ENCODE data around the gene MAD2L2. TPM values are rescaled to one million over a fixed set of nuclear protein-coding genes. Genes with fewer than 3 reads are reported as not detected.

The MAD2L2 gene
- total RNA-seq, 1 experiment from 2014 or later = 283 TPM

DNA sequence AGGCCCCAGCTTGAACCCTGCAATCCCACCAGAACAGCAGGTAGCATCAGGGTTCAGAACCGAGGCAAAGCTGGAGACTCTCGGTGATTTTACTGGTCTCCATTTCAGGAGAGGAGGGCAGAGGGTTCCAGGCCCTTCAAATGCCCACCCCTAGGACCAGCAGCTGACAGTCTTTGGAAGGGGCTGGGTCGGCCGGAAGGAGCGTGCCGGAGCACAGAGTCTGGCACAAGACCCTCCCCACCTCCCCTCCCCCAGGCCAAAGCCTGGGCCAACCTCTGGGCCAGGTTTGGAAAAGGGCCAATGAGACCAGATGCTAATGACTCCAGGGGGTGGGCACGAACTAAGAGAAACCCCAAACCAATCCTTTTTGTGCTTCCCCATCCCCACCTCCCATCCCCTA, 33.6 kb downstream of the MAD2L2 start:
- Mint-ChIP-seq H3K27ac (no peak overlapping the region), H3K4me3 (no peak overlapping the region), H3K27me3 (ENCODE audit: low read depth) (peaks cover 36% of the 10 kb centered on the region), H3K36me3 (ENCODE audit: insufficient read depth in 1 of 3, low read depth in 3 of 3) (no peaks in the 10 kb centered on the region; a peak in 1 of 7 replicates), H3K4me1 (peaks cover 12 to 20% of the 10 kb centered on the region in 2 experiments), H3K9me3 (no peaks in the 10 kb centered on the region; a peak in 1 of 5 replicates)
- no peak overlapping the region for H3K4ac ChIP-seq (ENCODE audit: low read depth, low read length)
- H4K20me1 ChIP-seq (ENCODE audit: control insufficient read depth, insufficient read depth, insufficient read length) = no peaks in the 10 kb centered on the region
- H3K23me2 ChIP-seq (ENCODE audit: insufficient read length, low read depth, low read length, poor library complexity, severe bottlenecking) = no peaks in the 10 kb centered on the region
- TF ChIP-seq, protein P1, sequence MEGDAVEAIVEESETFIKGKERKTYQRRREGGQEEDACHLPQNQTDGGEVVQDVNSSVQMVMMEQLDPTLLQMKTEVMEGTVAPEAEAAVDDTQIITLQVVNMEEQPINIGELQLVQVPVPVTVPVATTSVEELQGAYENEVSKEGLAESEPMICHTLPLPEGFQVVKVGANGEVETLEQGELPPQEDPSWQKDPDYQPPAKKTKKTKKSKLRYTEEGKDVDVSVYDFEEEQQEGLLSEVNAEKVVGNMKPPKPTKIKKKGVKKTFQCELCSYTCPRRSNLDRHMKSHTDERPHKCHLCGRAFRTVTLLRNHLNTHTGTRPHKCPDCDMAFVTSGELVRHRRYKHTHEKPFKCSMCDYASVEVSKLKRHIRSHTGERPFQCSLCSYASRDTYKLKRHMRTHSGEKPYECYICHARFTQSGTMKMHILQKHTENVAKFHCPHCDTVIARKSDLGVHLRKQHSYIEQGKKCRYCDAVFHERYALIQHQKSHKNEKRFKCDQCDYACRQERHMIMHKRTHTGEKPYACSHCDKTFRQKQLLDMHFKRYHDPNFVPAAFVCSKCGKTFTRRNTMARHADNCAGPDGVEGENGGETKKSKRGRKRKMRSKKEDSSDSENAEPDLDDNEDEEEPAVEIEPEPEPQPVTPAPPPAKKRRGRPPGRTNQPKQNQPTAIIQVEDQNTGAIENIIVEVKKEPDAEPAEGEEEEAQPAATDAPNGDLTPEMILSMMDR (conservative IDR thresholded peaks at IDR 0.05) = no peak
- H4K8ac ChIP-seq (replicated peaks; ENCODE audit: insufficient read length, low read depth, low read length) = no peak overlapping the region
- H4K5ac ChIP-seq (ENCODE audit: insufficient read length, low read depth, low read length) = no peak overlapping the region
- H2BK20ac ChIP-seq (ENCODE audit: low read depth, low read length, poor library complexity, severe bottlenecking) = no peak overlapping the region
- H3K79me1 ChIP-seq (ENCODE audit: insufficient read depth, low read depth, low read length, poor library complexity, severe bottlenecking) = no peaks in the 10 kb centered on the region
- H3K18ac ChIP-seq (ENCODE audit: insufficient read length, low read depth, low read length) = no peak overlapping the region
- no peaks in the 10 kb centered on the region for H3K9me3 ChIP-seq (ENCODE audit: control insufficient read depth, low read depth, low read length)
- no peaks in the 10 kb centered on the region for H3K27me3 ChIP-seq (ENCODE audit: insufficient read depth, low read length)
- H3K4me1 ChIP-seq (ENCODE audit: insufficient read depth, low read length) = no peaks in the 10 kb centered on the region
- no CpG with 5 or more reads among the region's 7 CpGs for WGBS (ENCODE audit: extremely low coverage, insufficient read length, low lambda C conversion rate)
- no peak overlapping the region for H3K9ac ChIP-seq (ENCODE audit: extremely low read depth, insufficient read length, low read length)
- H2BK120ac ChIP-seq (ENCODE audit: low read depth, low read length, poor library complexity, severe bottlenecking) = no peak overlapping the region
- H3K79me2 ChIP-seq (ENCODE audit: insufficient read depth, low read length) = no peaks in the 10 kb centered on the region
- no peak overlapping the region for H2BK15ac ChIP-seq (ENCODE audit: low read depth, low read length)
- no peak overlapping the region for H3K4me2 ChIP-seq (ENCODE audit: insufficient read depth, insufficient read length, low read length)
- H3K14ac ChIP-seq (ENCODE audit: insufficient read depth, low read length) = no peak overlapping the region
- no peak overlapping the region for H4K91ac ChIP-seq (ENCODE audit: insufficient read length, low read depth, low read length)
- no peak for DNase-seq
- H3K27ac ChIP-seq (ENCODE audit: insufficient read length, low read depth, low read length) = no peak overlapping the region
- H2AK5ac ChIP-seq (ENCODE audit: insufficient read length, low read length) = no peak overlapping the region
- H3K56ac ChIP-seq (ENCODE audit: insufficient read length, low read depth, low read length) = no peak overlapping the region
- no peak overlapping the region for H3K23ac ChIP-seq (ENCODE audit: insufficient read length, low read depth, low read length)
- H2BK5ac ChIP-seq (ENCODE audit: insufficient read length, low read length) = no peak overlapping the region
- H3T11ph ChIP-seq (ENCODE audit: low read length) = no peak overlapping the region
- H2AFZ ChIP-seq (ENCODE audit: low read length) = no peak overlapping the region
- no peak overlapping the region for H2BK12ac ChIP-seq (ENCODE audit: insufficient read length, low read depth, low read length)

Data from H9 (cell line).